Measurements from ENCODE around the gene PARP16.

- TF ChIP-seq CTCF (IDR thresholded peaks at IDR 0.05 in 4 of 5, conservative IDR thresholded peaks at IDR 0.05 in 1 of 5) (no peak), POLR2A (IDR thresholded peaks at IDR 0.05) (no peak)
Observed at GRCh38 chr15:65264863-65265430, 21.7 kb downstream of the PARP16 start.
